ENCODE data around the gene CLEC19A. TPM values are rescaled to one million over a fixed set of nuclear protein-coding genes. Genes with fewer than 3 reads are reported as not detected.

Gene CLEC19A
- polyA plus RNA-seq, 3 donors: 0.45 TPM; not detected in 2

GRCh38 chr16:19281246-19281645 is 4.3 kb upstream of the CLEC19A start:
- 73 to 91% (median 87%) methylated on average over 2 of the region's 2 CpGs for WGBS, 3 donors
- no peak overlapping the region for H3K27ac ChIP-seq (ENCODE audit: low read depth, low read length)

GRCh38 chr16:19282101-19282500 is 3.4 kb upstream of the CLEC19A start:
- WGBS, 3 donors: 54 to 83% (median 74%) methylated on average over 3 of the region's 3 CpGs
- H3K27ac ChIP-seq (ENCODE audit: low read depth, low read length): no peak overlapping the region

GRCh38 chr16:19283637-19284036 is 1.9 kb upstream of the CLEC19A start:
- 76 to 92% (median 87%) methylated on average over 2 of the region's 2 CpGs for WGBS, 3 donors
- no peak overlapping the region for H3K27ac ChIP-seq (ENCODE audit: low read depth, low read length)

GRCh38 chr16:19284207-19284606 is 1.3 kb upstream of the CLEC19A start:
- WGBS, 3 donors: 17 to 65% (median 56%) methylated on average over 1 of the region's 1 CpG
- H3K27ac ChIP-seq (ENCODE audit: low read depth, low read length): no peak overlapping the region

GRCh38 chr16:19286827-19287226 is 1.3 kb downstream of the CLEC19A start:
- no peak overlapping the region for H3K27ac ChIP-seq (ENCODE audit: low read depth, low read length)
- 83 to 85% (median 84%) methylated on average over 2 of the region's 2 CpGs for WGBS, 3 donors

GRCh38 chr16:19287241-19287640 is 1.7 kb downstream of the CLEC19A start:
- no peak overlapping the region for H3K27ac ChIP-seq (ENCODE audit: low read depth, low read length)
- WGBS, 3 donors: 78 to 84% (median 83%) methylated on average over 4 of the region's 4 CpGs

GRCh38 chr16:19288872-19289799 is 3.6 kb downstream of the CLEC19A start:
- H3K27ac ChIP-seq (ENCODE audit: low read depth, low read length): no peak overlapping the region
- 75 to 90% (median 79%) methylated on average over 7 of the region's 7 CpGs for WGBS, 3 donors

- 40 to 55% (median 53%) methylated on average over 7 of the region's 7 CpGs for WGBS, 3 donors
- H3K27ac ChIP-seq (ENCODE audit: low read depth, low read length): no peak overlapping the region
These were observed 4.4 kb downstream of the CLEC19A start for GRCh38 chr16:19289811-19290485.

GRCh38 chr16:19290860-19291259 is 5.3 kb downstream of the CLEC19A start:
- no peak overlapping the region for H3K27ac ChIP-seq (ENCODE audit: low read depth, low read length)
- 76 to 90% (median 84%) methylated on average over 2 of the region's 2 CpGs for WGBS, 3 donors

- H3K27ac ChIP-seq (ENCODE audit: low read depth, low read length): no peak overlapping the region
- WGBS, 3 donors: 21 to 45% (median 44%) methylated on average over 4 of the region's 4 CpGs
These were observed 5.9 kb downstream of the CLEC19A start for GRCh38 chr16:19291475-19291874.

- H3K27ac ChIP-seq (ENCODE audit: low read depth, low read length): no peak overlapping the region
- 52 to 72% (median 58%) methylated on average over 5 of the region's 5 CpGs for WGBS, 3 donors
These were observed 6.7 kb downstream of the CLEC19A start for GRCh38 chr16:19292186-19292585.

- H3K27ac ChIP-seq (ENCODE audit: low read depth, low read length): no peak overlapping the region
- WGBS, 3 donors: 5 to 7% (median 7%) methylated on average over 5 of the region's 5 CpGs
These were observed 8.7 kb downstream of the CLEC19A start for GRCh38 chr16:19294156-19294649.

GRCh38 chr16:19295393-19295792 is 9.9 kb downstream of the CLEC19A start:
- WGBS, 3 donors: 39 to 49% (median 41%) methylated on average over 2 of the region's 2 CpGs
- no peak overlapping the region for H3K27ac ChIP-seq (ENCODE audit: low read depth, low read length)

GRCh38 chr16:19297454-19297853 is 11.9 kb downstream of the CLEC19A start:
- whole genome bisulfite sequencing, 3 donors: 78 to 91% (median 85%) methylated on average over 1 of the region's 1 CpG
- no peak overlapping the region for H3K27ac ChIP-seq (ENCODE audit: low read depth, low read length)

- 27 to 61% (median 44%) methylated on average over 2 of the region's 2 CpGs for WGBS, 3 donors
- H3K27ac ChIP-seq (ENCODE audit: low read depth, low read length): no peak overlapping the region
These were observed 14.0 kb downstream of the CLEC19A start for GRCh38 chr16:19299565-19299964.

- WGBS, 3 donors: 0 to 30% (median 18%) methylated on average over 1 of the region's 1 CpG
- no peak overlapping the region for H3K27ac ChIP-seq (ENCODE audit: low read depth, low read length)
These were observed 16.4 kb downstream of the CLEC19A start for GRCh38 chr16:19301931-19302330.

- no peak overlapping the region for H3K27ac ChIP-seq (ENCODE audit: low read depth, low read length)
- WGBS, 3 donors: 22 to 61% (median 22%) methylated on average over 2 of the region's 2 CpGs
These were observed 19.2 kb downstream of the CLEC19A start for GRCh38 chr16:19304750-19305149.

GRCh38 chr16:19305443-19305842 is 19.9 kb downstream of the CLEC19A start:
- no peak overlapping the region for H3K27ac ChIP-seq (ENCODE audit: low read depth, low read length)
- 80 to 89% (median 83%) methylated on average over 2 of the region's 2 CpGs for WGBS, 3 donors

GRCh38 chr16:19307587-19308241 is 22.2 kb downstream of the CLEC19A start:
- H3K27ac ChIP-seq (ENCODE audit: low read depth, low read length): no peak overlapping the region
- WGBS, 3 donors: 59 to 69% (median 63%) methylated on average over 8 of the region's 8 CpGs

Data from adipose tissue (tissue), 3 donors.